ENCODE data around the gene PGM3.

The PGM3 gene

DNA sequence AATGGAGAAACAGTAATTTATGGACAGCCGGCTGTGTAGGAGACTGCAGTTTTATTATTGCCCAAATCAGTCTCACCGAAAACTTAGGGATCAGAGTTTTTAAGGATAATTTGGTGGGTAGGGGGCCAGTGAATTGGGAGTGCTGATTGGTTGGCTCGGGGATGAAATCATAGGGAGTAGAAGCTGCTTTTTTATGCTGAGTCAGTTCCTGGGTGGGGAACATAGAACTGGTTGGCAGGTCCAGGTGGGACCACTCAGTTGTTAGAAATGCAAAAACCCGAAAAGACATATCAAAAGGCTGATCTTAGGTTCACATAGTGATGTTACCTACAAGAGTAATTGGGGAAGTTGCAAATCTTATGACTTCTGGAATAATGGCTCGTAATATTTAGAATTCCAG, 66.3 kb downstream of the PGM3 start:
- Histone ChIP-seq H3K4me3 (ENCODE audit: low read length) (no peak overlapping the region), H3K36me3 (ENCODE audit: insufficient read depth, low read length) (peaks cover 68% of the 10 kb centered on the region), H3K4me1 (ENCODE audit: insufficient read depth, low read length) (no peaks in the 10 kb centered on the region), H3K9me3 (ENCODE audit: low read length) (no peaks in the 10 kb centered on the region), H3K27me3 (ENCODE audit: insufficient read depth, low read length) (no peaks in the 10 kb centered on the region), H2AFZ (ENCODE audit: low read depth, low read length) (no peak overlapping the region)

DNA sequence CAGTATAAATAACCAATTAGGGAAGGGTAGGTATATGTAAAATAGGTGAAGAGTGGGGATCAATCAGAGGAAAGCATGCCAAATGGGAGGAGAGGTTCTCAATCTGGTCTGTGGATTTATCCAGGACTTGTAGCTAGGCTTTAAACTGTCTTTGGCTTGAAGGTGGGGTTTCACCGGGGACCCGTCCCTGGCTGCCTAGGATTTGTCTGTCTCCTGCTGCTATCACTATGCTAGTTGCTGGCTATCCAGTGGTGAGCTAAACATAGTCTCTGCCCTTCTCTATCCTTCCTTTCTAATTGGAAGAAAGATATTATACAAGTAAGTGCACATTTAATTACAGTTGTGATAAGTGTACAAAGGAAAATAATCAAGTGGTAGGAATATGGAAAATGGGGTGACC, 66.8 kb downstream of the PGM3 start:
- no peak overlapping the region for H3K4me3 ChIP-seq (ENCODE audit: low read length)
- no peaks in the 10 kb centered on the region for H3K27me3 ChIP-seq (ENCODE audit: insufficient read depth, low read length)
- H3K36me3 ChIP-seq (ENCODE audit: insufficient read depth, low read length) = peaks cover 68% of the 10 kb centered on the region
- H3K9me3 ChIP-seq (ENCODE audit: low read length) = no peaks in the 10 kb centered on the region
- no peaks in the 10 kb centered on the region for H3K4me1 ChIP-seq (ENCODE audit: insufficient read depth, low read length)
- H2AFZ ChIP-seq (ENCODE audit: low read depth, low read length) = no peak overlapping the region

DNA sequence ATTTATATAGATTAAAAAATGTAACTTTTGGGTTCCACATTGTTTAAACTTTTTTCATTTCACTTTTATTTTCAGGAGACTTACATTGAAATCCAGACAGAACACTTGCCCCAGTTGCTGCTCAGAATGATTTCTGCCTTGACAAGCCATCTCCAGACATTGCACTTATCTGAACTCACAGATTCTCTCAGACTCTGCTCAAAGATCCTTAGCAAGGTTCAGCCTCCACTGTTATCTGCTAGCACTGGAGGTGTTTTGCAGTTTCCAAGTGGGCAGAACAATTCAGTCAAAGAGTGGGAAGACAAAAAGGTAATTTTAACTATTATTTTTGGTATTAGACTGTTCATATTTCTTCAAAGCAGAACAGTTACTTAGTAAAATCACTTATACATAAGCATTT, 67.6 kb downstream of the PGM3 start:
- no peaks in the 10 kb centered on the region for H3K27me3 ChIP-seq (ENCODE audit: insufficient read depth, low read length)
- peaks cover 68% of the 10 kb centered on the region for H3K36me3 ChIP-seq (ENCODE audit: insufficient read depth, low read length)
- H2AFZ ChIP-seq (ENCODE audit: low read depth, low read length) = no peak overlapping the region
- no peaks in the 10 kb centered on the region for H3K9me3 ChIP-seq (ENCODE audit: low read length)
- H3K4me1 ChIP-seq (ENCODE audit: insufficient read depth, low read length) = no peaks in the 10 kb centered on the region
- H3K4me3 ChIP-seq (ENCODE audit: low read length) = no peak overlapping the region

DNA sequence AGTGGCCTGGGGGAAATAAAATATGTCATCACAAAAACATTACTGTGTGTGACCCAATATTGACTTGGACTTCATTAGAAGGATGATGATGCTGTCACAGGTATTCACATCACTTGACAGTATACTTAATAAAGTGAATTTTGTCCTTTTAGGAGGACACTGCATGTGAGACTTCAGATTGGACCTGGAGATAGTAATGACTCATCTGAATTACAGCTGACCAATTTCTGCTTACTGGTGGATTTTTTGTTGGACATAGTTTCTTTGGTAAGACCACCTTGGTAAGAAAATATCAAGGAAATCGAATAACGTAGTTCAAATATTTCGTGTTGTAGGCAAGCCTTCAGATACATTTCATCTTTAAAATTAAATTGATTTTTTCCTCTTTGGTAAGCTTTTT, 68.5 kb downstream of the PGM3 start:
- Histone ChIP-seq H3K4me1 (ENCODE audit: insufficient read depth, low read length) (no peaks in the 10 kb centered on the region), H3K4me3 (ENCODE audit: low read length) (no peak overlapping the region), H2AFZ (ENCODE audit: low read depth, low read length) (no peak overlapping the region), H3K27me3 (ENCODE audit: insufficient read depth, low read length) (no peaks in the 10 kb centered on the region), H3K36me3 (ENCODE audit: insufficient read depth, low read length) (peaks cover 65% of the 10 kb centered on the region), H3K9me3 (ENCODE audit: low read length) (no peaks in the 10 kb centered on the region)

DNA sequence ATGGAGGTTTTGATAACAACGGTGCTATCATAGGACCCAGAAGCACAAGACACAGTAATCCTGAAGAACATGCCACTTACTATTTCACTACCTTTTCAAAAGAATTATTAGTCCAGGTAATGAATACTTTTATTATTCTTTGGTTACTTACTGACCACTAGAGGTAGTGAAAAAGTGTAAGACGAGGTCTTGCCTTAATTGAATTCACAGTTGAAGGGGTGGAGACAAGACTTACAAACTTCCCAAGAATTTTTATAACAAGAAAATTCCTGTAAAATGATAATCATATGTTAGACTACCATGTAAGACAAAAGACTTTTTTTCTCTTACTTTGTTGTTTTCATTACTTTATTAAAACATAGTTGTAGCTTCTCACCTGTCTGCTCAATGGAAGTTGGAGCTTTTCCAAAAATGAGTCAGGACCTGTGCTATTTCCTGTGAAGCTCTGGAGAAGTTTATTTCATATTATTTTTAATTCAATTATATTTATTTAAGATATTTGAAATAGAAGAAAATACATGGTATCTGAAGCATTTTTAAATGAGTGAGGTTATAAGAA, 73.2 kb downstream of the PGM3 start:
- Histone ChIP-seq H3K9me3 (ENCODE audit: low read length) (no peaks in the 10 kb centered on the region), H3K36me3 (ENCODE audit: insufficient read depth, low read length) (peaks cover 34% of the 10 kb centered on the region), H3K27me3 (ENCODE audit: insufficient read depth, low read length) (no peaks in the 10 kb centered on the region)

DNA sequence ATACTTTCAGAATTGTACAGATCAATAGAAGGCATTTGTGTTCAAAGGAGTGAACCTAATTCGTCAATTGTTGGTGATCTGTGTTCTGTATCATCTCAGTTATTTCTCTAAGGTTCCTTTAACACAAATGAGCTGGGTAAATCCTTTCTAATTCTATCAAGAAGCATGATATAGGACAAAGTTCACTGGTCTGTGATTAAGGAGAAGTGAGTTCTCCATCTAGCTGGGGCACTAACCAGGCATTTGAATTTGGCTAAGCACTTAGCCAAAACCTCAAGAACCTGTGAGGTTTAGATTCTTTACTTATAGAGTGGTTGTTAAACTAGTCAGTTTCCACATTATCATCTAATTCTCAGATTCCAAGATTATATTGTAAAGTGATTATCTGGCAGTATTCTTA, 75.3 kb downstream of the PGM3 start:
- peaks cover 27% of the 10 kb centered on the region for H3K36me3 ChIP-seq (ENCODE audit: insufficient read depth, low read length)
- no peak overlapping the region for H2AFZ ChIP-seq (ENCODE audit: low read depth, low read length)
- no peaks in the 10 kb centered on the region for H3K4me1 ChIP-seq (ENCODE audit: insufficient read depth, low read length)
- no peaks in the 10 kb centered on the region for H3K9me3 ChIP-seq (ENCODE audit: low read length)
- H3K27me3 ChIP-seq (ENCODE audit: insufficient read depth, low read length) = no peaks in the 10 kb centered on the region
- H3K4me3 ChIP-seq (ENCODE audit: low read length) = no peak overlapping the region

More for the DNA sequence above, 73.2 kb downstream of the PGM3 start:
- no peak overlapping the region for H2AFZ ChIP-seq (ENCODE audit: low read depth, low read length)
- no peaks in the 10 kb centered on the region for H3K4me1 ChIP-seq (ENCODE audit: insufficient read depth, low read length)
- H3K4me3 ChIP-seq (ENCODE audit: low read length) = no peak overlapping the region
